A549 (cell line): ENCODE results near the gene HHLA2. TPM values are rescaled to one million over a fixed set of nuclear protein-coding genes. Genes with fewer than 3 reads are reported as not detected.
"Not testable (repeated sequence)": the region's sequence is repeated elsewhere in the genome, so short reads cannot be mapped to it uniquely, and the experiment has no call there.

Experiments used
- ATAC-seq, 2 experiments: fragments of 200-7000 bp in 1 of 2; fragments of >200 bp in 1 of 2; cut with Nextera tagmentation in 1 of 2; cut with Tn5 transposase in 1 of 2; 3 replicates each; pipeline versions ENCODE4 v1.8.0 to v1.9.1; 2018 to 2020; ENCODE audit warnings: mild to moderate bottlenecking in 1 of 2, moderate library complexity in 1 of 2
- CTCF ChIA-PET: fragments of 300-600 bp; sonication (Branson Sonifier 250); formaldehyde crosslinking; extraction: SDS; loops from one replicate; lab custom pipeline; 2021; ENCODE audit warnings: antibody characterized with exemption, inconsistent platforms; lab: Yijun Ruan, JAX
- POLR2A ChIA-PET: fragments of 350-600 bp; formaldehyde crosslinking; extraction: SDS; loops from one replicate; lab custom pipeline; 2021; ENCODE audit warnings: antibody characterized with exemption, inconsistent platforms; lab: Yijun Ruan, JAX
- DNase-seq, 2 experiments: peaks; one replicate each; pipeline versions ENCODE4 v3.0.0 to v3.0.0-alpha.2; 2011 to 2016; ENCODE audit warnings: low read depth in 1 of 2, low spot score in 1 of 2
- FAIRE-seq: peaks from 2 replicates; lab custom pipeline; 2011; peaks lifted over from hg19 to GRCh38; lab: Jason Lieb, UNC
- H3K27ac ChIP-seq, 2 experiments: fragments of >200 bp; sonication (Bioruptor Twin); formaldehyde crosslinking; 3 replicates each; pipeline ENCODE4 v1.5.1; 2016 to 2017
- H3K4me1 ChIP-seq: fragments of >200 bp; sonication (Bioruptor Twin); formaldehyde crosslinking; 3 replicates; pipeline ENCODE4 v1.6.1; 2016
- H3K4me2 ChIP-seq: fragments of >200 bp; sonication (Bioruptor Twin); formaldehyde crosslinking; 3 replicates; pipeline ENCODE4 v1.6.1; 2016
- H3K4me3 ChIP-seq: fragments of >200 bp; sonication (Bioruptor Twin); formaldehyde crosslinking; 3 replicates; pipeline ENCODE4 v1.5.1; 2016
- H3K9me3 ChIP-seq: fragments of >200 bp; sonication (Bioruptor Twin); formaldehyde crosslinking; 3 replicates; pipeline ENCODE4 v1.6.1; 2016
- CBX2 ChIP-seq: fragments of 200-600 bp; sonication (generic); IDR thresholded peaks from 2 replicates; pipeline ENCODE4 v1.6.1; 2016; ENCODE audit warnings: low read depth, mild to moderate bottlenecking, borderline replicate concordance
- CBX8 ChIP-seq: fragments of 200-600 bp; sonication (generic); IDR thresholded peaks from 2 replicates; pipeline ENCODE4 v1.6.1; 2016
- CEBPB ChIP-seq, 2 experiments: fragments of >200 bp in 1 of 2; sonication (Bioruptor Twin) in 1 of 2; formaldehyde crosslinking in 1 of 2; IDR thresholded peaks; 2 replicates each; pipeline ENCODE4 v1.6.1; 2012 to 2016
- CHD4 ChIP-seq: fragments of 200-600 bp; sonication (generic); IDR thresholded peaks from 2 replicates; pipeline ENCODE4 v1.6.1; 2016; ENCODE audit warnings: antibody characterized with exemption, mild to moderate bottlenecking, borderline replicate concordance
- FOSB ChIP-seq: fragments of 250-450 bp; sonication (Bioruptor Pico); IDR thresholded peaks from 2 replicates; pipeline ENCODE4 v1.5.0; 2020; ENCODE audit warnings: mild to moderate bottlenecking, moderate library complexity
- GATA3 ChIP-seq: IDR thresholded peaks from 2 replicates; pipeline ENCODE4 v1.6.1; 2012; ENCODE audit warnings: borderline replicate concordance
- HES2 ChIP-seq: fragments of >200 bp; sonication (Bioruptor Twin); formaldehyde crosslinking; IDR thresholded peaks from 2 replicates; pipeline ENCODE4 v1.6.1; 2016
- HOXA7 ChIP-seq: fragments of 250-450 bp; sonication (Bioruptor Pico); IDR thresholded peaks from 2 replicates; pipeline ENCODE4 v1.5.0; 2020; ENCODE audit warnings: mild to moderate bottlenecking, moderate library complexity
- HOXB5 ChIP-seq: fragments of 250-450 bp; sonication (Bioruptor Pico); IDR thresholded peaks from 2 replicates; pipeline ENCODE4 v1.5.0; 2020; ENCODE audit warnings: mild to moderate bottlenecking, moderate library complexity
- JUN ChIP-seq, 2 experiments: fragments of >200 bp; sonication (Bioruptor Twin); formaldehyde crosslinking; IDR thresholded peaks; 2 replicates in 1 of 2; 3 replicates in 1 of 2; pipeline ENCODE4 v1.6.1; 2016 to 2017
- JUNB ChIP-seq: fragments of >200 bp; sonication (Bioruptor Twin); formaldehyde crosslinking; IDR thresholded peaks from 2 replicates; pipeline ENCODE4 v1.6.1; 2016
- KDM1A ChIP-seq: fragments of 200-600 bp; sonication (generic); IDR thresholded peaks from 2 replicates; pipeline ENCODE4 v1.6.1; 2016; ENCODE audit warnings: low read depth, mild to moderate bottlenecking
- KDM5A ChIP-seq: fragments of 200-600 bp; sonication (generic); IDR thresholded peaks from 2 replicates; pipeline ENCODE4 v1.6.1; 2016; ENCODE audit warnings: antibody characterized with exemption, mild to moderate bottlenecking
- MAFK ChIP-seq: fragments of 450-650 bp; IDR thresholded peaks from 2 replicates; pipeline ENCODE4 v1.6.1; 2014; ENCODE audit not compliant: partially characterized antibody
- MYC ChIP-seq: IDR thresholded peaks from 2 replicates; pipeline ENCODE4 v1.6.1; 2012; ENCODE audit warnings: mild to moderate bottlenecking, inconsistent platforms, low read length, improper control_type of control experiment, borderline replicate concordance
- NFE2L2 ChIP-seq: fragments of 150-350 bp; conservative IDR thresholded peaks from 2 replicates; pipeline ENCODE4 v1.6.1; 2014; ENCODE audit warnings: low read length
- NPAS2 ChIP-seq: fragments of 250-450 bp; sonication (Bioruptor Pico); IDR thresholded peaks from 2 replicates; pipeline ENCODE4 v1.8.0; 2022; ENCODE audit warnings: mild to moderate bottlenecking, moderate library complexity, borderline replicate concordance
- NR3C1 ChIP-seq: fragments of >200 bp; sonication (Bioruptor Twin); formaldehyde crosslinking; IDR thresholded peaks from 3 replicates; pipeline ENCODE4 v1.6.1; 2017
- PBX3 ChIP-seq: IDR thresholded peaks from 2 replicates; pipeline ENCODE4 v1.6.1; 2012
- POLR2AphosphoS2 ChIP-seq: conservative IDR thresholded peaks from 2 replicates; pipeline ENCODE4 v1.6.1; 2012; ENCODE audit warnings: low read length, improper control_type of control experiment, inconsistent platforms
- RAD21 ChIP-seq, 2 experiments: fragments of >200 bp in 1 of 2; sonication (Bioruptor Twin) in 1 of 2; formaldehyde crosslinking in 1 of 2; IDR thresholded peaks in 1 of 2; conservative IDR thresholded peaks in 1 of 2; 2 replicates in 1 of 2; 3 replicates in 1 of 2; pipeline ENCODE4 v1.6.1; 2012 to 2018; ENCODE audit warnings: inconsistent platforms in 1 of 2
- RARB ChIP-seq: fragments of 250-450 bp; sonication (Bioruptor Pico); IDR thresholded peaks from 2 replicates; pipeline ENCODE4 v1.8.0; 2021; ENCODE audit warnings: mild to moderate bottlenecking, moderate library complexity
- RFX5 ChIP-seq: fragments of 450-650 bp; IDR thresholded peaks from 2 replicates; pipeline ENCODE4 v1.7.1; 2014; ENCODE audit warnings: antibody characterized with exemption, mild to moderate bottlenecking, moderate library complexity
- RNF2 ChIP-seq: fragments of 200-600 bp; sonication (generic); IDR thresholded peaks from 2 replicates; pipeline ENCODE4 v1.6.1; 2016; ENCODE audit warnings: low read depth, mild to moderate bottlenecking, antibody characterized with exemption, moderate library complexity, borderline replicate concordance
- SMC3 ChIP-seq: fragments of >200 bp; sonication (Bioruptor Twin); formaldehyde crosslinking; IDR thresholded peaks from 3 replicates; pipeline ENCODE4 v1.6.1; 2018; ENCODE audit warnings: inconsistent platforms
- TFCP2L1 ChIP-seq: fragments of 250-450 bp; sonication (Bioruptor Pico); IDR thresholded peaks from 2 replicates; pipeline ENCODE4 v1.5.0; 2021; ENCODE audit warnings: mild to moderate bottlenecking
- TP53 ChIP-seq: fragments of 250-450 bp; sonication (Bioruptor Pico); IDR thresholded peaks from 2 replicates; pipeline ENCODE4 v1.5.0; 2021; ENCODE audit warnings: mild to moderate bottlenecking, moderate library complexity
- ZNF302 ChIP-seq: fragments of 250-450 bp; sonication (Bioruptor Pico); IDR thresholded peaks from 2 replicates; pipeline ENCODE4 v1.9.0; 2021; ENCODE audit warnings: inconsistent platforms, mild to moderate bottlenecking, moderate library complexity
- WGBS: methylation state at CpG from one replicate; pipeline ENCODE4 v1.1.6; 2017; ENCODE audit errors: missing lambda C conversion rate; 5-methylcytosine and 5-hydroxymethylcytosine counted together
- polyA plus RNA-seq, 4 experiments: library from polyadenylated mRNA; depleted of rRNA in 3 of 4; stranded (reverse); fragments of >200 nt; fragmentation: RNase III in 1 of 4; extraction: RNeasy Plus Mini Kit Qiagen cat#74134 plus additional on column Dnase treatment in 1 of 4; gene quantifications; 2 replicates in 3 of 4; 3 replicates in 1 of 4; pipeline ENCODE4 v1.2.3, GENCODE V29; 2011 to 2017
- TF ChIP-seq, protein P1 (sequence below): fragments of 250-450 bp; sonication (Bioruptor Pico); IDR thresholded peaks from 2 replicates; pipeline ENCODE4 v1.5.0; 2021; ENCODE audit warnings: mild to moderate bottlenecking, moderate library complexity, borderline replicate concordance
- TF ChIP-seq, protein P2 (sequence below): fragments of >200 bp; sonication (Bioruptor Twin); formaldehyde crosslinking; IDR thresholded peaks from 3 replicates; pipeline ENCODE4 v1.6.1; 2016
- TF ChIP-seq, protein P3 (sequence below): fragments of 150-350 bp; IDR thresholded peaks from 2 replicates; pipeline ENCODE4 v1.6.1; 2014; ENCODE audit warnings: low read depth, mild to moderate bottlenecking, low read length

Gene HHLA2
- polyA plus RNA-seq, 2 of the 4 experiments (the other 2 are of a cell fraction) = 0.08 to 0.48 TPM

DNA sequence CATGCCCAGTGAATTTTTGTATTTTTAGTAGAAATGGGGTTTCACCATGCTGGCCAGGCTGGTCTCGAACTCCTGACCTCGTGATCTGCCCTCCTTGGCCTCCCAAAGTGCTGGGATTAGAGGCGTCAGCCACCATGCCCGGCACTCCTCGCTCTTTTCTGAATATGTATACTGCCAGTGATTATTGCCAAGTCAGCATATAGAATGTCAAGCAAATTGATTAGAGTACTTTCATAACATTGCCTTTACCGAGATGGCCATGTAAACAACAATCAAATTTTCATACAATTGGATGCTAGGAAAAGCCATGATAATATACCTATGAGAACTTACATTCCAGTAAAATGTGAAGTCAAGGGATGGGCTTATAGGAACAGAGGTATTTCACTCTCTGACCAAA is 8.2 kb upstream of the HHLA2 start:
- H3K27ac ChIP-seq, FAIRE-seq, H3K9me3 ChIP-seq, H3K4me3 ChIP-seq, ATAC-seq, POLR2A ChIA-PET, H3K4me2 ChIP-seq, DNase-seq, CTCF ChIA-PET, H3K4me1 ChIP-seq: not testable (repeated sequence)
- peak; percentile 96 for TF ChIP-seq MAFK
- 46% methylated on average over 6 of the region's 6 CpGs for WGBS

DNA sequence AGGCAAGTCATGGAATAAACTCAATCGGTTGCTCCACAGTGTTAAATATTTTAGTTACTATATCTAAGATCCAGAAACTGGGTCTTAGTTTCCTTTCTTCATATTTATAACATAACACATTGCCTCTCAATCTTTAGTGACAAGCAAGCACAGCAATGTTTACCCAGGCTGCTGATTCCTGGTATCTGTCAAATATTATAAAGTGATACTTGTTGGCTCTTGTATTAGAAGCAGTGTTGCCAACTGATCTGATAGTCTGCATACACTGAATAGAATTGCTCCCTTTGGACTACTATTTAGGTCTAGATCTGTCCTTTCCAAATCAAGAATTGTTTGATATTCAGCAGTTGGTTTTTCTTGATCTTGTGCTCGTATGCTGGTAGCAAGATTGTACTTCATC is 7.2 kb upstream of the HHLA2 start:
- 0 out of 3 replicates have a peak, but pooled peaks cover 3% of the 10 kb centered on the region for H3K9me3 ChIP-seq
- FAIRE-seq (no peak), DNase-seq (no peak), ATAC-seq (no peak)
- no peak overlapping the region for H3K4me3 ChIP-seq
- 20% methylated on average over 2 of the region's 2 CpGs for WGBS
- H3K4me2 ChIP-seq = no peak overlapping the region
- no peaks in the 10 kb centered on the region for H3K4me1 ChIP-seq
- no peak for TF ChIP-seq SMC3
- TF ChIP-seq HOXB5 (CRISPR knock-in tag) = no peak
- no peak for TF ChIP-seq NR3C1
- TF ChIP-seq KDM1A = no peak
- TF ChIP-seq MAFK = no peak
- TF ChIP-seq POLR2AphosphoS2 = no peak
- no peak for TF ChIP-seq RNF2
- TF ChIP-seq ZNF302 = no peak
- TF ChIP-seq JUN (IDR thresholded peaks at IDR 0.05) = no peak
- no peak for TF ChIP-seq FOSB
- no peak for TF ChIP-seq MYC
- TF ChIP-seq RAD21 (conservative IDR thresholded peaks at IDR 0.05 in 1 of 2, IDR thresholded peaks at IDR 0.05 in 1 of 2) = no peak
- no peak for TF ChIP-seq PBX3
- TF ChIP-seq HOXA7 = no peak
- TF ChIP-seq GATA3 = no peak
- TF ChIP-seq CHD4 = no peak
- no peak for TF ChIP-seq KDM5A
- no peak for TF ChIP-seq JUNB
- no peak for TF ChIP-seq CBX8
- POLR2A ChIA-PET = no interaction called here
- H3K27ac ChIP-seq = no peak overlapping the region
- CTCF ChIA-PET = no interaction called here

DNA sequence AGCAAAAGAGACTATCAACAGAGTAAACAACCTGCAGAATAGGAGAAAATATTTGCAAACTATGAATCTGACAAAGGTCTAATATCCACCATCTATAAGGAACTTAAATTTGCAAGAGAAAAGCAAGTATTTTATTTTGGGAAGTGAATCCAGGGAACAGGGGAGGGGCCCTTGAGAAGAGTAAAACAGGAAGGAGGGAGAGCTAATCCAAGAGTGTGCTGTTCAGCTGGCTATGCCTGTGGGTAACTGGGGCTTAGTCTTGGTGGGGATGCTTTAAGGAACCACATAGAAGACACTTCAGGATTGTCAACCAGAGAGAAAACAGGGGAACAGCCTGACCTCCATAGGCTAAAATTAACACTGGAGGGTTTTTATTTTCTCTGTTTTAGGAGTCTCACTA is 3.9 kb upstream of the HHLA2 start:
- Histone ChIP-seq H3K4me2 (no peak overlapping the region), H3K4me1 (peaks cover 11% of the 10 kb centered on the region; the same call in 1 of the 3 replicates), H3K9me3 (0 out of 3 replicates have a peak, but pooled peaks cover 3% of the 10 kb centered on the region), H3K27ac (no peak overlapping the region), H3K4me3 (no peak overlapping the region)
- TF ChIP-seq, protein P1, sequence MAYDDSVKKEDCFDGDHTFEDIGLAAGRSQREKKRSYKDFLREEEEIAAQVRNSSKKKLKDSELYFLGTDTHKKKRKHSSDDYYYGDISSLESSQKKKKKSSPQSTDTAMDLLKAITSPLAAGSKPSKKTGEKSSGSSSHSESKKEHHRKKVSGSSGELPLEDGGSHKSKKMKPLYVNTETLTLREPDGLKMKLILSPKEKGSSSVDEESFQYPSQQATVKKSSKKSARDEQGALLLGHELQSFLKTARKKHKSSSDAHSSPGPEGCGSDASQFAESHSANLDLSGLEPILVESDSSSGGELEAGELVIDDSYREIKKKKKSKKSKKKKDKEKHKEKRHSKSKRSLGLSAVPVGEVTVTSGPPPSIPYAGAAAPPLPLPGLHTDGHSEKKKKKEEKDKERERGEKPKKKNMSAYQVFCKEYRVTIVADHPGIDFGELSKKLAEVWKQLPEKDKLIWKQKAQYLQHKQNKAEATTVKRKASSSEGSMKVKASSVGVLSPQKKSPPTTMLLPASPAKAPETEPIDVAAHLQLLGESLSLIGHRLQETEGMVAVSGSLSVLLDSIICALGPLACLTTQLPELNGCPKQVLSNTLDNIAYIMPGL (CRISPR knock-in tag) = no peak
- TF ChIP-seq KDM1A (no peak), NFE2L2 (no peak), TFCP2L1 (CRISPR knock-in tag) (no peak), TP53 (CRISPR knock-in tag) (no peak), RNF2 (no peak), CEBPB (IDR thresholded peaks at IDR 0.05) (no peak), FOSB (no peak), HES2 (no peak), RFX5 (no peak), RARB (no peak), CBX2 (no peak), NPAS2 (no peak)
- TF ChIP-seq, protein P2, sequence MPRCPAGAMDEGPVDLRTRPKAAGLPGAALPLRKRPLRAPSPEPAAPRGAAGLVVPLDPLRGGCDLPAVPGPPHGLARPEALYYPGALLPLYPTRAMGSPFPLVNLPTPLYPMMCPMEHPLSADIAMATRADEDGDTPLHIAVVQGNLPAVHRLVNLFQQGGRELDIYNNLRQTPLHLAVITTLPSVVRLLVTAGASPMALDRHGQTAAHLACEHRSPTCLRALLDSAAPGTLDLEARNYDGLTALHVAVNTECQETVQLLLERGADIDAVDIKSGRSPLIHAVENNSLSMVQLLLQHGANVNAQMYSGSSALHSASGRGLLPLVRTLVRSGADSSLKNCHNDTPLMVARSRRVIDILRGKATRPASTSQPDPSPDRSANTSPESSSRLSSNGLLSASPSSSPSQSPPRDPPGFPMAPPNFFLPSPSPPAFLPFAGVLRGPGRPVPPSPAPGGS = no peak
- TF ChIP-seq, protein P3, sequence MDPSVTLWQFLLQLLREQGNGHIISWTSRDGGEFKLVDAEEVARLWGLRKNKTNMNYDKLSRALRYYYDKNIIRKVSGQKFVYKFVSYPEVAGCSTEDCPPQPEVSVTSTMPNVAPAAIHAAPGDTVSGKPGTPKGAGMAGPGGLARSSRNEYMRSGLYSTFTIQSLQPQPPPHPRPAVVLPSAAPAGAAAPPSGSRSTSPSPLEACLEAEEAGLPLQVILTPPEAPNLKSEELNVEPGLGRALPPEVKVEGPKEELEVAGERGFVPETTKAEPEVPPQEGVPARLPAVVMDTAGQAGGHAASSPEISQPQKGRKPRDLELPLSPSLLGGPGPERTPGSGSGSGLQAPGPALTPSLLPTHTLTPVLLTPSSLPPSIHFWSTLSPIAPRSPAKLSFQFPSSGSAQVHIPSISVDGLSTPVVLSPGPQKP = no peak
- no peak for FAIRE-seq
- POLR2A ChIA-PET = no interaction called here
- ATAC-seq = no peak
- CTCF ChIA-PET = no interaction called here
- DNase-seq = no peak
